Activated T-cell treated with anti-CD3 and anti-CD28 coated beads for 48 hours (primary cell): Measurements from ENCODE around the gene OR51B6.
"Not testable (repeated sequence)": the region's sequence is repeated elsewhere in the genome, so short reads cannot be mapped to it uniquely, and the experiment has no call there.

Source experiments
- DNase-seq: peaks from one replicate; pipeline ENCODE4 v3.0.0-alpha.2; 2020; ENCODE audit warnings: low read depth

OR51B6 gene

GRCh38 chr11:5364214-5364613, 12.9 kb downstream of the OR51B6 start:
- DNase-seq = no peak

GRCh38 chr11:5366365-5366764, 15.1 kb downstream of the OR51B6 start:
- DNase-seq = not testable (repeated sequence)

- DNase-seq = no peak
These were observed 15.5 kb downstream of the OR51B6 start for GRCh38 chr11:5366856-5367255.

GRCh38 chr11:5367448-5368074, 16.3 kb downstream of the OR51B6 start:
- DNase-seq = no peak

DNA sequence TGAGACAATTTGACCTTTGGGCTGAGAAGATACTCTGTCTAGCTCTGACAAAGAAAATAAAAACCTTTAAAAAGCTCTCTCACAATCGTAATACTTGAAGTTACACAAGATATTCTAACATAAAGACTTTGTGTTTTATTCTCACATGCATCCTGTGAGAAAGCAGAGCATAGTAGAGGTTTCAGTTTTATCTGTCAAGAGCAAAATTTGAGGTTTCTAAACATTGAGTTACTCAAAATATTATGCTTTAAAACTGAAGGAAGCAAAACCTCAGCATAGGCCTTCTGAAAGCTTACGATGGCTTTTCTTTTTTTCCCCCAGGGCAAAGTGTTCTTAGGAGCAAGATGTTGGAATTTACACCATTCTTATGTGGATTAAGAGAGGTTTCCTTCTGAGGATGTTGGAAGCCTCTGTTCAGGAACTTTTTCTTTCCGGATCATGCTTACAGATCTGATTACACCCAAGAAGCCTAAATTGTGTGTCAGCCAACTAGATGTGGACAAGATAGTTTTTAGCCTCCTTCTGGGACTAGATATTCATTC, 17.3 kb downstream of the OR51B6 start:
- DNase-seq = no peak

GRCh38 chr11:5369789-5370188, 18.5 kb downstream of the OR51B6 start:
- DNase-seq = no peak

- DNase-seq = peak; percentile 8
These were observed 29.5 kb downstream of the OR51B6 start for GRCh38 chr11:5380740-5381342.

DNA sequence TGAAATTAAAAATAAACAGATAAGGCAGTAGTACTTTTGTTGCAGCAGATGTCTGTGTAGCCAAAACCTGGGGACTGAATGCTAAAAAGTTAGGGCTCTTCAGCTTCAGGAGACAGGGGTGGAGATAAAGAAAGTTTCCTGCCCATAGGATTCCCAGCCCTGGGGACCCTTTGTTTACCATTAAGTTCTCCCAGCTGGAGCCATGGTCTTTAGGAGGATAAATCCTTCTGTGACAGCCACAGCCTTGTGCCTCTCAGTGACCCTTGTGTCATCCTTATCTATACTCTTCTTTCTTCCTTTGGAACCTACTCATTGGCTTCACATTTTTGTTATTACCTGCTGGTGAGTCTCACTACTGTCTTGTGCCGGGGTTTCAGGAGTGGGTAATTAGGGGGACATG, 32.3 kb downstream of the OR51B6 start, which contains the start of gene OR51M1:
TSS of gene OR51M1 (plus strand) at position 237 of the 400 bp plus-strand sequence. CDS start 5,587 bp downstream, outside the sequence.
- no peak for DNase-seq

DNA sequence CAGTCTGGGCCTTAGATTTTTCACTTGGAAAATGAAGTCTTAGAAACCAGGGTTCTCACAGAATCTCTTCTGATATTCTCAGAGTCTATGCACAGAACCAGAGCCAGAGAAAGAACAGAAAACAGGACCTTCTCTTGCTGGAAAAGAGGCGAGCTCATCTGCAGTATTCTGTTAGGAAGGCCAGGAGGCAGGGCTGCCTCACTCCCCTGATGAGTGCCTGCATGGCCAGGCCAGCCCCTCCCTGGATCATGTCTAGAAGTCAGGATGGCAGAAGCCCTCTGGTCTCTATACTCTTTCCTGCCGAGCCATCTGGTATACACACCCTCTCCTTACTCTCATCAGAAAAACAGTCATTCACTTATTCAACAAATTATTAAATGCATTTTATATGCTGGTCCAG, 33.0 kb downstream of the OR51B6 start:
- DNase-seq = no peak

DNA sequence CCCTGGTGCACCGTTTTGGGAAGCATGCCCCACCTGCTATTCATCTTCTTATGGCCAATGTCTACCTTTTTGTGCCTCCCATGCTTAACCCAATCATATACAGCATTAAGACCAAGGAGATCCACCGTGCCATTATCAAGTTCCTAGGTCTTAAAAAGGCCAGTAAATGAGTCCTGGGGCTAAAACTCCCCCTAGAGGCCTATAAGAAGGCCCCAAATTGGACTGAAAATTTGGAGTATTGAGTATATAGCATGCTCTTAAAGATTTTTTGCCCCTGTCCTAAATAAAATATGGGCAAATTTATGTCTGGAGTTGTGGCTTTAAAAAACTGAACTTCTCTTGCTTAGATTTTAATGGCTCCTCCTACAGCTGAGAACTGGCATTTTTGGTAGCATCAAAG, 38.9 kb downstream of the OR51B6 start:
- no peak for DNase-seq

GRCh38 chr11:5394091-5394490, 42.8 kb downstream of the OR51B6 start:
- DNase-seq = no peak

GRCh38 chr11:5398936-5399335, 47.6 kb downstream of the OR51B6 start:
- DNase-seq = no peak
